Measurements from ENCODE around the gene TLCD3B.

DNA sequence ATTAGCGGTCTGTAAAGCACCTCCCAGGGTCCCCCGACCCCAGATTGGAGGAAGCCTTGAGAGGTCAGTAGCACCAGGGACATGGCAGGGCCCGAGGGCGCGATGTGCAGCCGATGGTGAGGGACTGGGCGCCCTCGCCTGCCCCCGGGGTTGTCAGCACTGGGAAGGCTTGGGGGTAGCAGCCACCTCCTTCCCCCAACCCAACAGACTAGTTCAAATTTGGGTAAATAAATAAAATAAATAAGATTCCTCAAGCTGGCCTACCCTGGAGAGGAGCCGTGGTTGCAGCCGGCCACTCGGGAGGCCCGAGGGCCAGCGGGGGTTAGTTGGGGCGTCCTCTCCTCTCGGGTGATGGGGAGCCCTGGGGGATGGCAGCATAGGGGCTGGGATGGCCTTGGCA lies 6.6 kb downstream of the TLCD3B start:
- TF ChIP-seq, protein P1, sequence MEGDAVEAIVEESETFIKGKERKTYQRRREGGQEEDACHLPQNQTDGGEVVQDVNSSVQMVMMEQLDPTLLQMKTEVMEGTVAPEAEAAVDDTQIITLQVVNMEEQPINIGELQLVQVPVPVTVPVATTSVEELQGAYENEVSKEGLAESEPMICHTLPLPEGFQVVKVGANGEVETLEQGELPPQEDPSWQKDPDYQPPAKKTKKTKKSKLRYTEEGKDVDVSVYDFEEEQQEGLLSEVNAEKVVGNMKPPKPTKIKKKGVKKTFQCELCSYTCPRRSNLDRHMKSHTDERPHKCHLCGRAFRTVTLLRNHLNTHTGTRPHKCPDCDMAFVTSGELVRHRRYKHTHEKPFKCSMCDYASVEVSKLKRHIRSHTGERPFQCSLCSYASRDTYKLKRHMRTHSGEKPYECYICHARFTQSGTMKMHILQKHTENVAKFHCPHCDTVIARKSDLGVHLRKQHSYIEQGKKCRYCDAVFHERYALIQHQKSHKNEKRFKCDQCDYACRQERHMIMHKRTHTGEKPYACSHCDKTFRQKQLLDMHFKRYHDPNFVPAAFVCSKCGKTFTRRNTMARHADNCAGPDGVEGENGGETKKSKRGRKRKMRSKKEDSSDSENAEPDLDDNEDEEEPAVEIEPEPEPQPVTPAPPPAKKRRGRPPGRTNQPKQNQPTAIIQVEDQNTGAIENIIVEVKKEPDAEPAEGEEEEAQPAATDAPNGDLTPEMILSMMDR (conservative IDR thresholded peaks at IDR 0.05) = no peak
- TF ChIP-seq ZFX (IDR thresholded peaks at IDR 0.05) = no peak
